Activated effector memory CD4-positive, alpha-beta T cell treated with anti-CD3 and anti-CD28 coated beads, Interleukin-2, amount 50 U/mL, for 16 hours (primary cell): ENCODE data around the gene FOXRED2.
A peak's percentile ranks its signal among the peaks of the same experiment; 100 is the strongest.

Source experiments
- DNase-seq: peaks from one replicate; pipeline ENCODE4 v3.0.0-alpha.2; 2020

The FOXRED2 gene

GRCh38 chr22:36447632-36448031 is 59.2 kb downstream of the FOXRED2 start:
- no peak for DNase-seq

DNA sequence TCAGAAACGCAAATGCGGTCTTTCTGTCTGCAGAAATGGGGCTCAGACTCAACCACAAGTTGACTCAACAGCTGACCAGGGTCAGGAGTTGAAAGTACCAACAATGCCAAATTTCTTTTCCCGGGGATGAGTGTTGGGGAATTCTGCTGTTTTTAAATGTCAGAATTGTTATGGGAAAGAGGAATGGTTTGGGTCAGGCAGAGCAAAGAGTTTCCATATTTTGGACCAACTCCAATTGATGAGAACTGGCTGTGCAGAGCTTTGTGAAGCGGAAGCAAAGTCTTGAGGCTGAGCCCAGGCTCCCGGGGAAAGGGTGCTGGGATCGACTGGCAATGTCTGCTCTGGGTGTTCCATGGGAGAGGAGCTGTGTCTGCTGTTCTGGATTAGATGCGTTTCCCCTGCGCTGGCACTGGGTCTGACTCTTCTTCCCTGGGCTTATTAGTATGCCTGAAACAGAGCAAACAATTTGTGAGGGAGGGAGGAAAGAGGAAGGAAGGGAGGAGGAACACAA is 61.6 kb downstream of the FOXRED2 start:
- DNase-seq = no peak

DNA sequence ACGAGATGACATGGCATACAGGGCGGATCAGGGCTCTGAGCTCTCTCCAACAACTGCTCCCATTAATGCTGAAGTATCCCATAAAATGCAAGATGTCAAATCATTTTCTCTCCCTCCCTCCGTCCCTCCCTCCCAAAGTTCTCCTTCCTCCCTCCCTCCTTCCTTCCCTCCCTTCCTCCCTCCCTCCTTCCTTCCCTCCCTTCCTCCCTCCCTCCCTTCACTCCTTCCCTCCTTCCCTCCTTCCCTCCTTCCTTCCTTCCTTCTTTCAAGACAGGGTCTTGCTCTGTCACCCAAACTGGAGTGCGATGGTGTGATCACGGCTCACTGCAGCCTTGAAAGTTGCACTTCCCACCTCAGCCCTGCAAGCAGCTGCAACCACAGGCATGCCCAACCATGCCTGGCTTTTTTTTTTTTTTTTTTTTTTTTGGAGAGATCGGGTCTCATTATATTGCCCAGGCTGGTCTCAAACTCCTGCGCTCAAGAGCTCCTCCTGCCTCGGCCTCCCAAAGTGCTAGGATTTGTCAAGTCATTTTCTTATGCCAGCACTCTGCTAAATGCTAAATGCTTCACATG is 63.6 kb downstream of the FOXRED2 start:
- DNase-seq = no peak

DNA sequence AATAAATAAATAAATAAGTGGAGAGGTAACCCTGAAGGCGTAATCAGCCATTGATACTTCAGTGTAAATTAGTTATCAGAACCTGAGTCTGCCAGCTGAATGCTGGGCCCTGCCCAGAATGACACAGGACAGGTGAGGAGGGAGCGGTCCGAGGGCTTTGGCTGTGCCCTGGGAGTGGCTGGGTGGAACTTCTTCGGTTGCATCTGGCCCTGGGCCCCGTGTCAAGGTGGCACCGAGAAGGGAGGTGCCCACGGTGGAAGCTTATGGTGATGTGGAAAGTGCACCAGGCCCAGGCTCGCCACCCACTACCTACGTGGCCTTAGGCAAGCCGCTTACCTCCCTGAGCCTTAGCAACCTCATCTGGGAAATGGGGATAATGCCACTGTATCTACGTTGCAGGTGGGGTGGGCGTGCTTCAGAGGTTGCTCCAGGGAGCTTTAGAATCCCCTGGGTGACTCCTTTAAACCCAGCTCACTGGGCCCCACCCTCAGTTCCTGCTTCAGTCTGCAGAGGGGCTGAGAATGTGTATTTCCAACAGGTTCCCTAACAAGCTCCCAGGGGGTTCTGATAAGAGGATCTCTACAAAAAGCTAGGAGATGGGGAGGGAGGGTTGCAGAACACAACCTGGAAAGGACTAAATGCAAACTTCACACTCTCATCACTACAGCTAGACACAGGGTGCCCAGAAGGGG is 64.2 kb downstream of the FOXRED2 start:
- DNase-seq = no peak

DNA sequence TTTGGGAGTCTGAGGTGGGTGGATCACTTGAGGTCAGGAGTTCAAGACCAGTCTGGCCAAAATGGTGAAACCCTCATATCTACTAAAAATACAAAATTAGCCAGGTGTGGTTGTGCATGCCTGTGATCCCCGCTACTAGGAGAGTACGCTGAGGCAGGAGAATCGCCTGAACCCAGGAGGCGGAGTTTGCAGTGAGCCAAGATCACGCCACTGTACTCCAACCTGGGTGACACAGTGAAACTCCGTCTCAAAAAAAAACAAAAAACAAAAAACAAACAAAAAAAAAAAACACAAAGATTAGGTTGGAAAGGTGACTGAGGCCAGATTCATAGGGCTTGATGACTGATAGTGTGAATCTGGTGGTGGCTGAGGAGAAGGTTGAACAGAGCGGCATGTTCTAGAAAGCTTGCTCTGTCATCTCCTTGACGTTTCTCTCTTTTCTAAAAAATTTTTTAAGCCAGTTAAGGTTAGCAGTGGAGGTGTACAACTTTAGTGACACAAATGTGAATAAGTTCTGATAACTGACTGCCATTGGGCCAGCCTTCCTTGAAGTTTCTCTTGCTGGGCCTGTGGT is 66.3 kb downstream of the FOXRED2 start:
- no peak for DNase-seq

DNA sequence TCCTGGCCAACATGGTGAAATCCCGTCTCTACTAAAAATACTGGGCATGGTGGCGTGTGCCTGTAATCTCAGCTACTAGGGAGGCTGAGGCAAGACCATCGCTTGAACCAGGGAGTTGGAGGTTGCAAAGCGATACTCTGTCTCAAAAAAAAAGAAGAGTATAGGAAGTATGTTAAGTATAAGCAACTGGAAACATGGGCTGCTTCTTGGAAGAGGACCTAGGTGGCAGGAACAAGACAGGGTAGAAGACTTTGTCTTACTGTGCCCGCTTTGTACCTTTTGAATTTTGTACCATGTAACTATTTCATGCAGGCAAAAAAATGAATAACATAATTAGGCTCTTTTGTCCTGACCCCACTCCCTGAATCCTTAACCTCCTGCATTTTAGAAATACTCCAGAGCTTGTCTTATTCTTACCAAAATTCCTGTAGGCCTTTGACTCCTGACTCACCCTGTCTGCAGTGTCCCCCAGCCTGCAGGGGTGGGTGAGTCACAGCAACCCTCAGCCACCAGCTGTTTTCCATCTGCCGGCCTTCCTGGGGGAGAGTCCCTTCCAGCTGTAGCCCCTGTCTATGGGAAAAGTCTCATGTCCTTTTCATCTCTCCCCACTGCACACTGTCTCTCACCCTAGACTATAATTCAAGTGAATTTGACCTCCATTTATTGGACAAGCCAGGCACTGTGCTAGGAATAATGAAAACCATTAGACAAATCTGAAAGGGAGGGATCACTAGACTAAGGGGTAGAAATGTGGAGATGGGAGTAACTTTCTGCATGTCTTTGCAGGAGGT is 67.2 kb downstream of the FOXRED2 start:
- DNase-seq = peak; percentile 70
